ENCODE results near the gene GASK1B.

- TF ChIP-seq CTCF (IDR thresholded peaks at IDR 0.05) = no peak
- TF ChIP-seq POLR2AphosphoS2 (conservative IDR thresholded peaks at IDR 0.05; ENCODE audit: low read length) = no peak
- TF ChIP-seq MAX (IDR thresholded peaks at IDR 0.05) = no peak
- TF ChIP-seq JUN (IDR thresholded peaks at IDR 0.05) = no peak
- TF ChIP-seq EHMT2 (IDR thresholded peaks at IDR 0.05; ENCODE audit: low read depth) = no peak
- no peak for TF ChIP-seq REST (IDR thresholded peaks at IDR 0.05)
- TF ChIP-seq PHF8 (IDR thresholded peaks at IDR 0.05; ENCODE audit: borderline replicate concordance, low read depth) = no peak
- no peak for TF ChIP-seq SMC3 (IDR thresholded peaks at IDR 0.05)
- TF ChIP-seq MYC (IDR thresholded peaks at IDR 0.05; ENCODE audit: borderline replicate concordance, low read length) = no peak
- no peak for TF ChIP-seq CBX8 (IDR thresholded peaks at IDR 0.05)
These were observed 36.3 kb upstream of the GASK1B start for GRCh38 chr4:158208963-158209640.
